WERI-Rb-1 (cell line): ENCODE data around the gene CDO1.
A peak's percentile ranks its signal among the peaks of the same experiment; 100 is the strongest.

Experiments
- DNase-seq: peaks from one replicate; pipeline ENCODE4 v3.0.0-alpha.2; 2020
- H3K27ac ChIP-seq: fragments of 250-450 bp; sonication (Bioruptor Pico); 2 replicates; pipeline ENCODE4 v1.5.1; 2020; ENCODE audit warnings: mild to moderate bottlenecking, moderate library complexity
- H3K27me3 ChIP-seq: fragments of 250-450 bp; sonication (Bioruptor Pico); 2 replicates; pipeline ENCODE4 v1.5.1; 2021; ENCODE audit warnings: mild to moderate bottlenecking, low read depth, moderate library complexity; ENCODE audit not compliant: insufficient read depth, severe bottlenecking
- H3K36me3 ChIP-seq: fragments of 250-450 bp; sonication (Bioruptor Pico); 2 replicates; pipeline ENCODE4 v1.5.1; 2020; ENCODE audit warnings: mild to moderate bottlenecking, moderate library complexity
- H3K4me3 ChIP-seq: 2 replicates; pipeline ENCODE4 v1.5.1; 2011; ENCODE audit warnings: low read depth, mild to moderate bottlenecking, control low read depth, low read length
- H3K9me3 ChIP-seq: fragments of 250-450 bp; sonication (Bioruptor Pico); 2 replicates; pipeline ENCODE4 v1.5.1; 2021; ENCODE audit warnings: mild to moderate bottlenecking, moderate library complexity; ENCODE audit not compliant: severe bottlenecking
- CTCF ChIP-seq: IDR thresholded peaks from 2 replicates; pipeline ENCODE4 v1.5.1; 2011; ENCODE audit warnings: low read depth, mild to moderate bottlenecking, control low read depth, inconsistent platforms, low read length

Gene CDO1

GRCh38 chr5:115840873-115841272, 24.4 kb upstream of the CDO1 start:
- peak overlapping the region; percentile 96 for H3K27ac ChIP-seq

GRCh38 chr5:115838885-115839518, 22.5 kb upstream of the CDO1 start:
- H3K9me3 ChIP-seq: no peaks in the 10 kb centered on the region
- 0 out of 2 replicates have a peak, but pooled peaks have one; percentile 22 for TF ChIP-seq CTCF
- H3K27me3 ChIP-seq: no peaks in the 10 kb centered on the region
- no peak overlapping the region for H3K4me3 ChIP-seq
- peak; percentile 35 for DNase-seq
- peaks cover 30% of the 10 kb centered on the region for H3K36me3 ChIP-seq
- no peak overlapping the region for H3K27ac ChIP-seq

More at GRCh38 chr5:115840873-115841272, 24.4 kb upstream of the CDO1 start:
- H3K27me3 ChIP-seq: no peaks in the 10 kb centered on the region
- no peak for TF ChIP-seq CTCF
- peaks cover 20% of the 10 kb centered on the region for H3K36me3 ChIP-seq
- H3K9me3 ChIP-seq: no peaks in the 10 kb centered on the region
- H3K4me3 ChIP-seq: peak overlapping the region; percentile 72
- no peak for DNase-seq

GRCh38 chr5:115835481-115835880, 19.0 kb upstream of the CDO1 start:
- Histone ChIP-seq H3K4me3 (no peak overlapping the region), H3K9me3 (no peaks in the 10 kb centered on the region), H3K27me3 (no peaks in the 10 kb centered on the region), H3K27ac (no peak overlapping the region), H3K36me3 (peaks cover 37% of the 10 kb centered on the region)
- no peak for TF ChIP-seq CTCF
- DNase-seq: no peak

GRCh38 chr5:115831163-115831768, 14.8 kb upstream of the CDO1 start:
- peak; percentile 17 for DNase-seq
- H3K4me3 ChIP-seq: no peak overlapping the region
- H3K36me3 ChIP-seq: peaks cover 36% of the 10 kb centered on the region
- no peaks in the 10 kb centered on the region for H3K9me3 ChIP-seq
- H3K27ac ChIP-seq: no peak overlapping the region
- peak; percentile 50 for TF ChIP-seq CTCF
- H3K27me3 ChIP-seq: no peaks in the 10 kb centered on the region

- Histone ChIP-seq H3K36me3 (peaks cover 23% of the 10 kb centered on the region), H3K27me3 (no peaks in the 10 kb centered on the region), H3K27ac (no peak overlapping the region), H3K4me3 (no peak overlapping the region), H3K9me3 (no peaks in the 10 kb centered on the region)
- TF ChIP-seq CTCF: no peak
- DNase-seq: no peak
These were observed 13.5 kb upstream of the CDO1 start for GRCh38 chr5:115829913-115830312.
